Caco-2 (cell line): Measurements from ENCODE around the gene GRPR. TPM values are rescaled to one million over a fixed set of nuclear protein-coding genes. Genes with fewer than 3 reads are reported as not detected.

Experiments used
- BruUV-seq: library from RNA; stranded (reverse); fragments of 400-500 nt; replicated peaks from 2 replicates; lab custom pipeline; 2021; lab: Mats Ljungman, UMichigan
- CTCF ChIA-PET: fragments of 300-600 bp; sonication (Branson Sonifier 250); formaldehyde crosslinking; loops from one replicate; lab custom pipeline; 2022; ENCODE audit warnings: antibody characterized with exemption; lab: Charles Lee
- POLR2A ChIA-PET: fragments of 300-600 bp; sonication (Branson Sonifier 250); formaldehyde crosslinking; loops from one replicate; lab custom pipeline; 2022; ENCODE audit warnings: antibody characterized with exemption; lab: Charles Lee
- DNase-seq, 2 experiments: peaks; one replicate each; pipeline versions ENCODE4 v3.0.0 to v3.0.0-alpha.2; 2020 to 2022
- H3K27me3 ChIP-seq: replicated peaks from 2 replicates; pipeline ENCODE4 v1.6.0; 2011; ENCODE audit warnings: low read length; ENCODE audit not compliant: control insufficient read depth, insufficient read depth
- H3K36me3 ChIP-seq: 2 replicates; pipeline ENCODE4 v1.5.1; 2011; ENCODE audit warnings: low read length; ENCODE audit not compliant: control insufficient read depth, insufficient read depth
- H3K4me1 ChIP-seq: fragments of 250-450 bp; sonication (Bioruptor Pico); 2 replicates; pipeline ENCODE4 v1.5.1; 2020; ENCODE audit warnings: mild to moderate bottlenecking
- H3K4me3 ChIP-seq: 2 replicates; pipeline ENCODE4 v1.5.1; 2011; ENCODE audit warnings: low read depth, mild to moderate bottlenecking, control low read depth, low read length
- H3K9me3 ChIP-seq: fragments of 250-450 bp; sonication (Bioruptor Pico); 2 replicates; pipeline ENCODE4 v1.5.1; 2020; ENCODE audit warnings: mild to moderate bottlenecking, moderate library complexity
- H3K27ac Mint-ChIP-seq: one replicate; pipeline ENCODE4 v1.8.0; 2022; ENCODE audit warnings: mixed read lengths; ENCODE audit not compliant: unreplicated experiment
- H3K27me3 Mint-ChIP-seq: one replicate; pipeline ENCODE4 v1.8.0; 2022; ENCODE audit warnings: mixed read lengths; ENCODE audit not compliant: insufficient read depth, unreplicated experiment
- H3K36me3 Mint-ChIP-seq: one replicate; pipeline ENCODE4 v1.8.0; 2022; ENCODE audit warnings: mild to moderate bottlenecking, mixed read lengths; ENCODE audit not compliant: insufficient read depth, unreplicated experiment
- H3K4me1 Mint-ChIP-seq: one replicate; pipeline ENCODE4 v1.8.0; 2022; ENCODE audit warnings: low read depth, mixed read lengths; ENCODE audit not compliant: unreplicated experiment
- H3K4me3 Mint-ChIP-seq: one replicate; pipeline ENCODE4 v1.8.0; 2022; ENCODE audit warnings: mild to moderate bottlenecking, moderate library complexity, mixed read lengths; ENCODE audit not compliant: unreplicated experiment
- H3K9me3 Mint-ChIP-seq: one replicate; pipeline ENCODE4 v1.8.0; 2022; ENCODE audit warnings: mixed read lengths; ENCODE audit not compliant: unreplicated experiment
- intact Hi-C: fragments of 100-400 bp; cut with micrococcal nuclease; formaldehyde crosslinking; loops from one replicate; pipeline ENCODE4 v1.10.0; 2022; ENCODE audit not compliant: unreplicated experiment
- total RNA-seq: library from RNA; stranded (reverse); gene quantifications from 2 replicates; pipeline ENCODE4 v1.2.3, GENCODE V29; 2022
- TF ChIP-seq, protein P1 (sequence below), 2 experiments: fragments of 200-600 bp in 1 of 2; IDR thresholded peaks; 1 replicate in 1 of 2; 2 replicates in 1 of 2; pipeline versions ENCODE4 v1.5.1 to v1.8.0; 2011 to 2022; ENCODE audit warnings: antibody characterized with exemption in 1 of 2, control low read depth in 1 of 2, inconsistent platforms in 1 of 2, low read depth in 1 of 2, low read length in 1 of 2, mild to moderate bottlenecking in 1 of 2, moderate library complexity in 1 of 2; ENCODE audit not compliant: insufficient read depth in 1 of 2, severe bottlenecking in 1 of 2, unreplicated experiment in 1 of 2

GRPR gene
- total RNA-seq, 1 experiment from 2014 or later: not detected

GRCh38 chrX:16199343-16199742 lies 76.0 kb downstream of the GRPR start:
- Histone ChIP-seq H3K4me1 (no peaks in the 10 kb centered on the region), H3K27me3 (no peaks in the 10 kb centered on the region), H3K36me3 (no peaks in the 10 kb centered on the region), H3K9me3 (no peaks in the 10 kb centered on the region), H3K4me3 (no peak overlapping the region)
- TF ChIP-seq, protein P1, sequence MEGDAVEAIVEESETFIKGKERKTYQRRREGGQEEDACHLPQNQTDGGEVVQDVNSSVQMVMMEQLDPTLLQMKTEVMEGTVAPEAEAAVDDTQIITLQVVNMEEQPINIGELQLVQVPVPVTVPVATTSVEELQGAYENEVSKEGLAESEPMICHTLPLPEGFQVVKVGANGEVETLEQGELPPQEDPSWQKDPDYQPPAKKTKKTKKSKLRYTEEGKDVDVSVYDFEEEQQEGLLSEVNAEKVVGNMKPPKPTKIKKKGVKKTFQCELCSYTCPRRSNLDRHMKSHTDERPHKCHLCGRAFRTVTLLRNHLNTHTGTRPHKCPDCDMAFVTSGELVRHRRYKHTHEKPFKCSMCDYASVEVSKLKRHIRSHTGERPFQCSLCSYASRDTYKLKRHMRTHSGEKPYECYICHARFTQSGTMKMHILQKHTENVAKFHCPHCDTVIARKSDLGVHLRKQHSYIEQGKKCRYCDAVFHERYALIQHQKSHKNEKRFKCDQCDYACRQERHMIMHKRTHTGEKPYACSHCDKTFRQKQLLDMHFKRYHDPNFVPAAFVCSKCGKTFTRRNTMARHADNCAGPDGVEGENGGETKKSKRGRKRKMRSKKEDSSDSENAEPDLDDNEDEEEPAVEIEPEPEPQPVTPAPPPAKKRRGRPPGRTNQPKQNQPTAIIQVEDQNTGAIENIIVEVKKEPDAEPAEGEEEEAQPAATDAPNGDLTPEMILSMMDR (IDR thresholded peaks at IDR 0.05; ENCODE audit: insufficient read depth in 1 of 2, low read depth in 1 of 2, low read length in 1 of 2, severe bottlenecking in 1 of 2, unreplicated experiment in 1 of 2): no peak
- H3K4me3 Mint-ChIP-seq: no peak overlapping the region
- BruUV-seq: no TSS peak
- no peak overlapping the region for H3K27ac Mint-ChIP-seq
- no peaks in the 10 kb centered on the region for H3K27me3 Mint-ChIP-seq
- H3K4me1 Mint-ChIP-seq: peaks cover 7% of the 10 kb centered on the region
- CTCF ChIA-PET: no interaction called here
- no peak for DNase-seq
- H3K9me3 Mint-ChIP-seq: no peaks in the 10 kb centered on the region
- POLR2A ChIA-PET: no interaction called here
- no peaks in the 10 kb centered on the region for H3K36me3 Mint-ChIP-seq
- intact Hi-C loops: no loop called here

DNA sequence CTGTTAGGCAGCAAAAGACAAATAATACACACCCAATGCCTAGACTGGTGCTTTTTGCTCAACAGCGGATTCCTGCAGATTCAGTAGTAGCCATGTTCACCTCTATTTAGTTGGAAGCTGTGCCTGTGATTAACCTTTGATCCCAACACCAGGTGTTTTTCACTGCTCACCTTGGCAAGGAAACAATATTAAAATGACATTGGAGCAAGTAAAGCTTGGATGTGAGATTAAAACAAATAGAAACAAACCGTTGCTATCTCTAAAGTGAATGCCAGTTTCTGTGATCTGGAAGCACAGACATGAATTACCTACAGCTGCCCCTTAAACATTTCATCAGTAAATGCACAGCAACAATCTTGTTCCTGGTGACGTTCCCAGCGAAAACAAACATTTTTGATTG lies 79.6 kb downstream of the GRPR start:
- no peak overlapping the region for H3K27ac Mint-ChIP-seq
- intact Hi-C loops: no loop called here
- TF ChIP-seq, protein P1 (IDR thresholded peaks at IDR 0.05; ENCODE audit: insufficient read depth in 1 of 2, low read depth in 1 of 2, low read length in 1 of 2, severe bottlenecking in 1 of 2, unreplicated experiment in 1 of 2): no peak
- H3K9me3 ChIP-seq: no peaks in the 10 kb centered on the region
- BruUV-seq: no TSS peak
- POLR2A ChIA-PET: no interaction called here
- H3K9me3 Mint-ChIP-seq: no peaks in the 10 kb centered on the region
- no peaks in the 10 kb centered on the region for H3K36me3 ChIP-seq
- no peaks in the 10 kb centered on the region for H3K36me3 Mint-ChIP-seq
- CTCF ChIA-PET: no interaction called here
- DNase-seq: no peak
- no peaks in the 10 kb centered on the region for H3K27me3 Mint-ChIP-seq
- no peak overlapping the region for H3K4me3 ChIP-seq
- H3K4me1 Mint-ChIP-seq: no peaks in the 10 kb centered on the region
- H3K4me3 Mint-ChIP-seq: no peak overlapping the region
- H3K4me1 ChIP-seq: no peaks in the 10 kb centered on the region
- no peaks in the 10 kb centered on the region for H3K27me3 ChIP-seq

Other genes with a start within 250 kb of the GRPR start
- gene MAGEB17, start 43.9 kb downstream of the GRPR start, total RNA-seq: not detected in 2 replicates